ENCODE measurements around the gene SCAPER.
"Not testable (repeated sequence)": the region's sequence is repeated elsewhere in the genome, so short reads cannot be mapped to it uniquely, and the experiment has no call there.

The SCAPER gene

DNA sequence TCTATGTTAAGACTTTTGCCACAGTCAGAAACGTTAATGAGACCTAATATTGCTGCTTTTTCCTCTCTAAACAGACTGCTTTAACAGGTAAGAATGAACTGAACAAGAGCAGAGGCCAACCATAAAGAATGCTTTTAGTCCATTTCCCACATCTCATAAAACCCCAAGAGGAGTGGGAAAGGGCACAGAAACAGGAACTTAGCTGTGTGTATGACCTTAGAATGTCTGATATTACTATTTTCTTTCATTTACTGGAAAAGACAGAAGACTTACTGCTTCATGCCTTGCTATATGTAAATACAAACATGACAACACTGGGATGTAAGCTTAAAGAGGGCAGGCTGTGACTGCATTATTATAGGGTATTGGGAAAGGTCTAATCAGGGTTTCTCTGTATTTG, 453.6 kb downstream of the SCAPER start:
- TF ChIP-seq JUND (IDR thresholded peaks at IDR 0.05; ENCODE audit: low read depth): no peak
- in situ Hi-C loops (cut with HindIII; ENCODE audit: low pct_unique_long_range_greater_than_20kb, low sequenced_read_pairs): no loop called here

GRCh38 chr15:76449455-76449854, 455.7 kb downstream of the SCAPER start:
- DNase-seq (ENCODE audit: low read depth in 1 of 2, low spot score in 1 of 2): no peak
- in situ Hi-C loops (cut with HindIII; ENCODE audit: low pct_unique_long_range_greater_than_20kb, low sequenced_read_pairs): no loop called here
- TF ChIP-seq JUND (IDR thresholded peaks at IDR 0.05; ENCODE audit: low read depth): no peak

More for the DNA sequence above, 453.6 kb downstream of the SCAPER start:
- DNase-seq (ENCODE audit: low read depth in 1 of 2, low spot score in 1 of 2): no peak

- TF ChIP-seq JUND (IDR thresholded peaks at IDR 0.05; ENCODE audit: low read depth): no peak
- DNase-seq (ENCODE audit: low read depth in 1 of 2, low spot score in 1 of 2): no peak
- in situ Hi-C loops (cut with HindIII; ENCODE audit: low pct_unique_long_range_greater_than_20kb, low sequenced_read_pairs): no loop called here
These were observed 456.4 kb downstream of the SCAPER start for GRCh38 chr15:76448755-76449154.

- in situ Hi-C loops (cut with HindIII; ENCODE audit: low pct_unique_long_range_greater_than_20kb, low sequenced_read_pairs): no loop called here
- no peak for TF ChIP-seq JUND (IDR thresholded peaks at IDR 0.05; ENCODE audit: low read depth)
- no peak for DNase-seq (ENCODE audit: low read depth in 1 of 2, low spot score in 1 of 2)
These were observed 457.3 kb downstream of the SCAPER start for GRCh38 chr15:76447728-76448441.

GRCh38 chr15:76440441-76440840, 464.7 kb downstream of the SCAPER start:
- no peak for DNase-seq (ENCODE audit: low read depth in 1 of 2, low spot score in 1 of 2)
- in situ Hi-C loops (cut with HindIII; ENCODE audit: low pct_unique_long_range_greater_than_20kb, low sequenced_read_pairs): no loop called here
- no peak for TF ChIP-seq JUND (IDR thresholded peaks at IDR 0.05; ENCODE audit: low read depth)

DNA sequence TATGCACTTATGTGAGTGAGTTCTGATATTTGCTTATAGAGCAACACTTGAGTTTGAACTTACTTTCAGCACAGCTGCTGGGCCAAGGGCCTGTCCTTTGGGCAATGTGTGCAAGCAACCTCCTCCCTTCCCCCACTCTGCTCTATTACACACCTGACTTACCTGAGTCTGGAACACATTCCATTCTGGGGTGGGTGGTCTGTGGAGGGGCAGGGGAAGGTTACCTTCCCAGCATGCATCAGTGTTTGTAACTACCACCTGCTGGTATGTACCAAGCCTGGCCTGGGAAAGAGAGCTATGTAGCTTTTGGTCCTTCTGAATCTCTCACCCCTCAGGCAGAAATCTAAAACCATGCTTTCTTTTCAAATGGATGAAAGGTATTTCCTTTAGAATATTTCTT, 465.6 kb downstream of the SCAPER start:
- TF ChIP-seq JUND (IDR thresholded peaks at IDR 0.05; ENCODE audit: low read depth): no peak
- in situ Hi-C loops (cut with HindIII; ENCODE audit: low pct_unique_long_range_greater_than_20kb, low sequenced_read_pairs): no loop called here
- no peak for DNase-seq (ENCODE audit: low read depth in 1 of 2, low spot score in 1 of 2)

GRCh38 chr15:76433798-76434400, 471.2 kb downstream of the SCAPER start:
- in situ Hi-C loops (cut with HindIII; ENCODE audit: low pct_unique_long_range_greater_than_20kb, low sequenced_read_pairs): no loop called here
- DNase-seq (ENCODE audit: low read depth in 1 of 2, low spot score in 1 of 2): no peak
- TF ChIP-seq JUND (IDR thresholded peaks at IDR 0.05; ENCODE audit: low read depth): no peak

- DNase-seq (ENCODE audit: low read depth in 1 of 2, low spot score in 1 of 2); in situ Hi-C loops (cut with HindIII; ENCODE audit: low pct_unique_long_range_greater_than_20kb, low sequenced_read_pairs): not testable (repeated sequence)
These were observed 472.1 kb downstream of the SCAPER start for GRCh38 chr15:76433036-76433435.

GRCh38 chr15:76432604-76433003, 472.5 kb downstream of the SCAPER start:
- TF ChIP-seq JUND (IDR thresholded peaks at IDR 0.05; ENCODE audit: low read depth): no peak
- in situ Hi-C loops (cut with HindIII; ENCODE audit: low pct_unique_long_range_greater_than_20kb, low sequenced_read_pairs): no loop called here
- DNase-seq (ENCODE audit: low read depth in 1 of 2, low spot score in 1 of 2): no peak

- DNase-seq (ENCODE audit: low read depth in 1 of 2, low spot score in 1 of 2): no peak
- TF ChIP-seq JUND (IDR thresholded peaks at IDR 0.05; ENCODE audit: low read depth): no peak
- in situ Hi-C loops (cut with HindIII; ENCODE audit: low pct_unique_long_range_greater_than_20kb, low sequenced_read_pairs): no loop called here
These were observed 473.2 kb downstream of the SCAPER start for GRCh38 chr15:76431971-76432370.

DNA sequence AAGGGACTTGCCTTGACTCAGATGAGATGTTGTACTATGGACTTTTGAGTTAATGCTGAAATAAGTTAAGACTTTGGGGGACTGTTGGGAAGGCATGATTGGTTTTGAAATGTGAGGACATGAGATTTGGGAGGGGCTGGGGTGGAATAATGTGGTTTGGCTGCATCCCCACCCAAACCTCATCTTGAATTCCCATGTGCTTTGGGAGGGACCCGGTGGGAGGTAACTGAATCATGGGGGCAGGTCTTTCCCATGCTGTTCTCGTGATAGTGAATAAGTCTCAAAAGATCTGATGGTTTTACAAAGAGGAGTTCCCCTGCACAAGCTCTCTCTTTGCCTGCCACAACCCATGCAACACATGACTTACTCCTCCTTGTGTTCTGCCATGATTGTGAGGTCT, 474.4 kb downstream of the SCAPER start:
- in situ Hi-C loops (cut with HindIII; ENCODE audit: low pct_unique_long_range_greater_than_20kb, low sequenced_read_pairs); DNase-seq (ENCODE audit: low read depth in 1 of 2, low spot score in 1 of 2): not testable (repeated sequence)

DNA sequence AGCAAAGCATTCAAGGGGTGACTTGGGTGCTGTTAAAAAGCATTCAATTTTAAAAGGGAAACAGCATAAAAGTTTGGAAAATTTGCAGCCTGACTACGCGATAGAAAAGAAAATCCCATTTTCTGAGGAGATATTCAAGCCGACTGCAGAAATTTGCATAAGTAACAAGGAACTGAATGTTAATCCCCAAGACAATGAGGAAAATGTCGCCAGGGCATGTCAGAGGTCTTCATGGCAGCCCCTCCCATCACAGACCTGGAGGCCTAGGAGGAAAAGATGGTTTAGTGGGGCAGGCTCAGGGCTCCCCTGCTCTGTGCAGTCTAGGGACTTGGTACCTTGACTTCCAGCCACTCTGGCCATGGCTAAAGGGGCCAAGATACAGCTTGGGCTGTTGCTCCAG, 475.5 kb downstream of the SCAPER start:
- DNase-seq (ENCODE audit: low read depth in 1 of 2, low spot score in 1 of 2): no peak
- TF ChIP-seq JUND (IDR thresholded peaks at IDR 0.05; ENCODE audit: low read depth): no peak
- in situ Hi-C loops (cut with HindIII; ENCODE audit: low pct_unique_long_range_greater_than_20kb, low sequenced_read_pairs): no loop called here

GRCh38 chr15:76426941-76427340, 478.2 kb downstream of the SCAPER start:
- no peak for TF ChIP-seq JUND (IDR thresholded peaks at IDR 0.05; ENCODE audit: low read depth)
- in situ Hi-C loops (cut with HindIII; ENCODE audit: low pct_unique_long_range_greater_than_20kb, low sequenced_read_pairs): no loop called here
- DNase-seq (ENCODE audit: low read depth in 1 of 2, low spot score in 1 of 2): no peak

Measured in T47D (cell line).